Liver (tissue), 9 donors: Measurements from ENCODE around the gene DUSP16. TPM values are rescaled to one million over a fixed set of nuclear protein-coding genes. Genes with fewer than 3 reads are reported as not detected.

Experiments used
- DNase-seq: peaks from one replicate; pipeline ENCODE4 v3.0.0-alpha.2; 2017; ENCODE audit warnings: low spot score
- H3K27ac ChIP-seq, 2 donors: one replicate each; pipeline ENCODE4 v1.7.0; 2013; ENCODE audit warnings: inconsistent platforms in 2 of 2, low read length in 2 of 2, control low read depth in 1 of 2, low read depth in 1 of 2, mild to moderate bottlenecking in 1 of 2
- H3K27me3 ChIP-seq, 4 donors: one replicate each; pipeline versions ENCODE4 v1.6.1 to v1.7.0; 2013; ENCODE audit warnings: low read length in 3 of 4, inconsistent platforms in 1 of 4, mild to moderate bottlenecking in 1 of 4, moderate library complexity in 1 of 4; ENCODE audit not compliant: control insufficient read depth in 4 of 4, insufficient read depth in 4 of 4
- H3K36me3 ChIP-seq, 4 donors: one replicate each; pipeline versions ENCODE4 v1.6.1 to v1.7.0; 2013; ENCODE audit warnings: low read length in 3 of 4, mild to moderate bottlenecking in 3 of 4, low read depth in 1 of 4, moderate library complexity in 1 of 4; ENCODE audit not compliant: control insufficient read depth in 4 of 4, insufficient read depth in 3 of 4
- H3K4me1 ChIP-seq, 4 donors: one replicate each; pipeline versions ENCODE4 v1.6.1 to v1.7.0; 2013; ENCODE audit warnings: low read length in 3 of 4, mild to moderate bottlenecking in 3 of 4, moderate library complexity in 1 of 4; ENCODE audit not compliant: control insufficient read depth in 4 of 4, insufficient read depth in 4 of 4
- H3K4me3 ChIP-seq, 3 donors: one replicate each; pipeline versions ENCODE4 v1.6.1 to v1.7.0; 2013; ENCODE audit warnings: low read length in 3 of 3, control low read depth in 1 of 3, low read depth in 1 of 3, mild to moderate bottlenecking in 1 of 3
- H3K9ac ChIP-seq, 2 donors: one replicate each; pipeline ENCODE4 v1.7.0; 2013; ENCODE audit warnings: low read length in 2 of 2, mild to moderate bottlenecking in 2 of 2, moderate library complexity in 2 of 2, control low read depth in 1 of 2, low read depth in 1 of 2
- H3K9me3 ChIP-seq, 4 donors: one replicate each; pipeline versions ENCODE4 v1.6.1 to v1.7.0; 2013; ENCODE audit warnings: low read length in 3 of 4; ENCODE audit not compliant: control insufficient read depth in 4 of 4
- ATF3 ChIP-seq: IDR thresholded peaks from 2 replicates; pipeline ENCODE4 v1.6.1; 2016; ENCODE audit warnings: antibody characterized with exemption
- CTCF ChIP-seq: fragments of 150-350 bp; IDR thresholded peaks from 2 replicates; pipeline ENCODE4 v1.5.1; 2017; ENCODE audit warnings: improper control_type of control experiment, low read depth, low read length; ENCODE audit not compliant: missing input control
- EGR1 ChIP-seq, 2 donors: IDR thresholded peaks; 2 replicates each; pipeline ENCODE4 v1.6.1; 2016 to 2018; ENCODE audit warnings: antibody characterized with exemption in 2 of 2, low read depth in 2 of 2
- FOXA1 ChIP-seq: IDR thresholded peaks from 2 replicates; pipeline ENCODE4 v1.6.1; 2016; ENCODE audit warnings: antibody characterized with exemption
- HNF4A ChIP-seq, 2 donors: conservative IDR thresholded peaks; 2 replicates each; pipeline ENCODE4 v1.6.1; 2016; ENCODE audit warnings: antibody characterized with exemption in 2 of 2, mild to moderate bottlenecking in 2 of 2
- HNF4G ChIP-seq: IDR thresholded peaks from 2 replicates; pipeline ENCODE4 v1.6.1; 2016; ENCODE audit warnings: antibody characterized with exemption
- MAX ChIP-seq: IDR thresholded peaks from 2 replicates; pipeline ENCODE4 v1.6.1; 2016; ENCODE audit warnings: antibody characterized with exemption
- RAD21 ChIP-seq, 2 donors: IDR thresholded peaks; 2 replicates each; pipeline ENCODE4 v1.6.1; 2016; ENCODE audit warnings: antibody characterized with exemption in 2 of 2, mild to moderate bottlenecking in 2 of 2
- REST ChIP-seq: IDR thresholded peaks from 2 replicates; pipeline ENCODE4 v1.6.1; 2016; ENCODE audit warnings: antibody characterized with exemption, mild to moderate bottlenecking
- RXRA ChIP-seq, 2 donors: IDR thresholded peaks; 2 replicates each; pipeline ENCODE4 v1.6.1; 2017 to 2018; ENCODE audit warnings: antibody characterized with exemption in 2 of 2, mild to moderate bottlenecking in 1 of 2
- SP1 ChIP-seq: IDR thresholded peaks from 2 replicates; pipeline ENCODE4 v1.6.1; 2018; ENCODE audit warnings: antibody characterized with exemption, mild to moderate bottlenecking
- TAF1 ChIP-seq: conservative IDR thresholded peaks from 2 replicates; pipeline ENCODE4 v1.6.1; 2016; ENCODE audit warnings: antibody characterized with exemption, mild to moderate bottlenecking
- YY1 ChIP-seq: IDR thresholded peaks from 2 replicates; pipeline ENCODE4 v1.6.1; 2016; ENCODE audit warnings: antibody characterized with exemption, mild to moderate bottlenecking
- ZBTB33 ChIP-seq: IDR thresholded peaks from 2 replicates; pipeline ENCODE4 v1.6.1; 2016; ENCODE audit warnings: antibody characterized with exemption
- WGBS: extraction: QIAGEN DNeasy Blood & Tissue Kit; methylation state at CpG from one replicate; pipeline ENCODE4 v1.1.7; 2013; 5-methylcytosine and 5-hydroxymethylcytosine counted together
- polyA plus RNA-seq, 2 donors: library from polyadenylated mRNA; stranded (reverse) in 1 of 2; unstranded in 1 of 2; fragments of 200-250 nt in 1 of 2; fragments of >200 nt in 1 of 2; fragmentation: Nextera tagmentation in 1 of 2; extraction: Ambion mirVana in 1 of 2; gene quantifications; one replicate each; pipeline versions ENCODE4 v1.2.1 to v1.2.3, GENCODE V29; 2013 to 2015
- total RNA-seq, 2 donors: library from RNA; depleted of rRNA; stranded (reverse); fragments of >200 nt; gene quantifications; one replicate each; pipeline ENCODE4 v1.2.3, GENCODE V29; 2014
- donor health status: healthy.
- donor health status: healthy.
- donor health status: healthy.
- donor health status: healthy.
- donor health status: healthy.

The DUSP16 gene
- total and polyA plus RNA-seq, 4 donors, result 7.8 to 56.4 (median 19.1) TPM

GRCh38 chr12:12488296-12488695 lies 74.4 kb downstream of the DUSP16 start:
- 96% methylated on average over 4 of the region's 4 CpGs for WGBS

More at GRCh38 chr12:12488296-12488695, 74.4 kb downstream of the DUSP16 start:
- Histone ChIP-seq H3K4me3 (no peak overlapping the region), H3K27me3 (no peaks in the 10 kb centered on the region), H3K36me3 (peaks cover 0 to 7% (median 3%) of the 10 kb centered on the region in 4 donors), H3K9ac (no peak overlapping the region), H3K27ac (peak overlapping the region; percentile 83 to 92), H3K9me3 (no peaks in the 10 kb centered on the region), H3K4me1 (peaks cover 2 to 21% (median 6%) of the 10 kb centered on the region in 4 donors)
- TF ChIP-seq FOXA1, result no peak
- TF ChIP-seq REST, result no peak
- TF ChIP-seq MAX, result no peak
- TF ChIP-seq CTCF, result no peak
- no peak for TF ChIP-seq RAD21 (IDR thresholded peaks at IDR 0.05)
- no peak for TF ChIP-seq YY1
- TF ChIP-seq RXRA (IDR thresholded peaks at IDR 0.05), result no peak
- TF ChIP-seq TAF1, result no peak
- TF ChIP-seq ZBTB33, result no peak
- no peak for TF ChIP-seq ATF3
- no peak for TF ChIP-seq HNF4A (conservative IDR thresholded peaks at IDR 0.05)
- TF ChIP-seq SP1, result no peak
- TF ChIP-seq EGR1 (IDR thresholded peaks at IDR 0.05; ENCODE audit: low read depth in 2 of 2), result no peak
- TF ChIP-seq HNF4G, result no peak
- DNase-seq, result no peak
